ENCODE measurements around the gene GNAZ. TPM values are rescaled to one million over a fixed set of nuclear protein-coding genes. Genes with fewer than 3 reads are reported as not detected.

The GNAZ gene
- total and polyA plus RNA-seq, 11 donors: 1.1 to 13.9 (median 2.5) TPM

- no peaks in the 10 kb centered on the region for H3K36me3 ChIP-seq
- H3K9me3 ChIP-seq: no peaks in the 10 kb centered on the region
- H3K4me3 ChIP-seq: no peak overlapping the region
- TF ChIP-seq CTCF (IDR thresholded peaks at IDR 0.05): no peak
- TF ChIP-seq POLR2A (IDR thresholded peaks at IDR 0.05): no peak
- ATAC-seq (no peak), DNase-seq (no peak)
- H3K27me3 ChIP-seq: no peaks in the 10 kb centered on the region
- 89 to 92% (median 91%) methylated on average over 10 of the region's 10 CpGs for WGBS, 4 donors
- H3K4me1 ChIP-seq: peaks cover 0 to 40% (median 21%) of the 10 kb centered on the region in 12 donors
- intact Hi-C loops (cut with DNase I): no loop called here
- H3K27ac ChIP-seq: no peak overlapping the region
Measured at GRCh38 chr22:23102002-23102655, 31.8 kb downstream of the GNAZ start.

GRCh38 chr22:23102776-23103175 lies 32.5 kb downstream of the GNAZ start:
- WGBS, 4 donors: 88 to 92% (median 89%) methylated on average over 3 of the region's 3 CpGs
- no peak for ATAC-seq
- H3K4me1 ChIP-seq: peaks cover 0 to 44% (median 21%) of the 10 kb centered on the region in 12 donors

GRCh38 chr22:23103199-23103954 lies 33.1 kb downstream of the GNAZ start:
- no peaks in the 10 kb centered on the region for H3K36me3 ChIP-seq
- WGBS, 4 donors: 93% methylated on average over 12 to 13 of the region's 13 CpGs

More at GRCh38 chr22:23102776-23103175, 32.5 kb downstream of the GNAZ start:
- Histone ChIP-seq H3K9me3 (no peaks in the 10 kb centered on the region), H3K27ac (no peak overlapping the region), H3K4me3 (no peak overlapping the region), H3K36me3 (no peaks in the 10 kb centered on the region), H3K27me3 (no peaks in the 10 kb centered on the region)
- no peak for TF ChIP-seq CTCF (IDR thresholded peaks at IDR 0.05)
- no peak for TF ChIP-seq POLR2A (IDR thresholded peaks at IDR 0.05)
- intact Hi-C loops (cut with DNase I): no loop called here
- DNase-seq: no peak

More at GRCh38 chr22:23103199-23103954, 33.1 kb downstream of the GNAZ start:
- no peaks in the 10 kb centered on the region for H3K9me3 ChIP-seq
- ATAC-seq (no peak), DNase-seq (no peak)
- no peak overlapping the region for H3K4me3 ChIP-seq
- peaks cover 0 to 38% (median 16%) of the 10 kb centered on the region in 12 donors for H3K4me1 ChIP-seq
- no peak for TF ChIP-seq CTCF (IDR thresholded peaks at IDR 0.05)
- no peak for TF ChIP-seq POLR2A (IDR thresholded peaks at IDR 0.05)
- no peaks in the 10 kb centered on the region for H3K27me3 ChIP-seq
- intact Hi-C loops (cut with DNase I): no loop called here
- no peak overlapping the region for H3K27ac ChIP-seq
